ENCODE measurements around the gene DGAT2.

GRCh38 chr11:75820645-75821044 lies 52.1 kb downstream of the DGAT2 start:
- TF ChIP-seq CTCF (conservative IDR thresholded peaks at IDR 0.05) (no peak), EZH2 (IDR thresholded peaks at IDR 0.05; ENCODE audit: low read depth) (no peak)
